CD8-positive, alpha-beta memory T cell (primary cell): ENCODE data around the gene DOK7. TPM values are rescaled to one million over a fixed set of nuclear protein-coding genes. Genes with fewer than 3 reads are reported as not detected.
A peak's percentile ranks its signal among the peaks of the same experiment; 100 is the strongest.
"Not testable (repeated sequence)": the region's sequence is repeated elsewhere in the genome, so short reads cannot be mapped to it uniquely, and the experiment has no call there.

Experiments used
- CTCF ChIA-PET: fragments of 350-600 bp; sonication (Branson Sonifier 250); formaldehyde crosslinking; loops from one replicate; lab custom pipeline; 2021; ENCODE audit warnings: antibody characterized with exemption; lab: Charles Lee
- POLR2A ChIA-PET: fragments of 350-600 bp; sonication (Branson Sonifier 250); formaldehyde crosslinking; loops from one replicate; lab custom pipeline; 2021; ENCODE audit warnings: antibody characterized with exemption; lab: Charles Lee
- DNase-seq, 5 donors: peaks; one replicate each; pipeline versions ENCODE4 v3.0.0 to v3.0.0-alpha.2; 2020 to 2022; ENCODE audit warnings: mixed read lengths in 1 of 5
- H3K27ac ChIP-seq: one replicate; pipeline ENCODE4 v1.7.0; 2013; ENCODE audit warnings: low read depth, mild to moderate bottlenecking, low read length, moderate library complexity
- H3K27me3 ChIP-seq: 2 replicates; pipeline ENCODE4 v1.7.0; 2013; ENCODE audit warnings: low read length, mild to moderate bottlenecking; ENCODE audit not compliant: insufficient read depth, poor library complexity, severe bottlenecking
- H3K36me3 ChIP-seq: 2 replicates; pipeline ENCODE4 v1.7.0; 2013; ENCODE audit warnings: mild to moderate bottlenecking, low read length, moderate library complexity; ENCODE audit not compliant: insufficient read depth
- H3K4me1 ChIP-seq: 2 replicates; pipeline ENCODE4 v1.7.0; 2013; ENCODE audit warnings: mild to moderate bottlenecking, low read length, moderate library complexity; ENCODE audit not compliant: insufficient read depth
- H3K4me3 ChIP-seq: 2 replicates; pipeline ENCODE4 v1.7.0; 2013; ENCODE audit warnings: mild to moderate bottlenecking, low read length
- H3K9me3 ChIP-seq: 2 replicates; pipeline ENCODE4 v1.7.0; 2013; ENCODE audit warnings: mild to moderate bottlenecking, low read length
- H3K27ac Mint-ChIP-seq, 8 donors: one replicate each; pipeline ENCODE4 v1.8.0; 2020 to 2021; ENCODE audit warnings: mixed read lengths in 8 of 8, mild to moderate bottlenecking in 6 of 8, inconsistent platforms in 3 of 8, moderate library complexity in 3 of 8
- H3K27me3 Mint-ChIP-seq, 2 donors: one replicate each; pipeline ENCODE4 v1.8.0; 2020 to 2021; ENCODE audit warnings: mixed read lengths in 2 of 2, mild to moderate bottlenecking in 1 of 2, moderate library complexity in 1 of 2
- H3K36me3 Mint-ChIP-seq, 3 donors: one replicate each; pipeline ENCODE4 v1.8.0; 2020 to 2021; ENCODE audit warnings: mixed read lengths in 3 of 3, inconsistent platforms in 1 of 3, mild to moderate bottlenecking in 1 of 3
- H3K4me1 Mint-ChIP-seq, 3 donors: one replicate each; pipeline ENCODE4 v1.8.0; 2020 to 2021; ENCODE audit warnings: mixed read lengths in 3 of 3, inconsistent platforms in 1 of 3, mild to moderate bottlenecking in 1 of 3
- H3K4me3 Mint-ChIP-seq, 7 donors: one replicate each; pipeline ENCODE4 v1.8.0; 2020 to 2021; ENCODE audit warnings: mixed read lengths in 7 of 7, mild to moderate bottlenecking in 6 of 7, moderate library complexity in 4 of 7, inconsistent platforms in 2 of 7
- H3K9me3 Mint-ChIP-seq, 5 donors: one replicate each; pipeline ENCODE4 v1.8.0; 2020 to 2022; ENCODE audit warnings: mixed read lengths in 5 of 5, mild to moderate bottlenecking in 3 of 5, moderate library complexity in 2 of 5, inconsistent platforms in 1 of 5
- polyA plus RNA-seq: library from polyadenylated mRNA; unstranded; fragments of 300-500 nt; fragmentation: Illumina TruSeq; gene quantifications from one replicate; pipeline ENCODE4 v1.2.3, GENCODE V29; 2021
- total RNA-seq, 2 experiments: library from RNA; stranded (reverse); gene quantifications; one replicate each; pipeline ENCODE4 v1.2.3, GENCODE V29; 2021

Gene DOK7
- total and polyA plus RNA-seq, 3 experiments from 2014 or later, result not detected

DNA sequence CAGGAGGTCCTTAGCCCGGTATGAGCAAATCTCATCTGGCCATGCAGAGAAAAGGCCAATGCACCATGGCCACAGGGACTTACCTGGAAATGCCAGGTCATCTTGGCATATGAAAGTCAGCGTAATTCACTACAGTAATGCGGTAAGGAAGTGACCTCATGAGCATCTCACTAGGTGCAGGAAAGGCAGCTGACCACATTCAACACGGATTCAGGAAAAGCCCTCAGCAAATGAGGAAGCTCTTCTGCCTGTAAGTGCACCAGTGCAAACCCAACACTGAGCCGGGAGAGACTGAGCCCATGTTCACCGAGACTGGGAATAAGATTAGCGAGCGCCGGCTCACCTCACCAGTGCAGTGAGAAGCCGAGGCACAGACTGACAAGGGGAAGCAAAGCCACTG, 45.4 kb downstream of the DOK7 start:
- Mint-ChIP-seq H3K27me3 (no peaks in the 10 kb centered on the region), H3K36me3 (peaks cover 21 to 77% (median 37%) of the 10 kb centered on the region in 3 donors), H3K9me3 (peaks cover 0 to 2% (median 0%) of the 10 kb centered on the region in 5 donors), H3K27ac (no peak overlapping the region), H3K4me1 (peaks cover 6 to 7% (median 7%) of the 10 kb centered on the region in 3 donors), H3K4me3 (no peak overlapping the region)
- ChIA-PET CTCF (no interaction called here), POLR2A (no interaction called here)
- no peak for DNase-seq
- H3K4me3 ChIP-seq, result no peak overlapping the region
- H3K27me3 ChIP-seq, result no peaks in the 10 kb centered on the region
- peaks cover 14% of the 10 kb centered on the region for H3K36me3 ChIP-seq
- no peaks in the 10 kb centered on the region for H3K9me3 ChIP-seq
- no peaks in the 10 kb centered on the region for H3K4me1 ChIP-seq
- no peak overlapping the region for H3K27ac ChIP-seq

DNA sequence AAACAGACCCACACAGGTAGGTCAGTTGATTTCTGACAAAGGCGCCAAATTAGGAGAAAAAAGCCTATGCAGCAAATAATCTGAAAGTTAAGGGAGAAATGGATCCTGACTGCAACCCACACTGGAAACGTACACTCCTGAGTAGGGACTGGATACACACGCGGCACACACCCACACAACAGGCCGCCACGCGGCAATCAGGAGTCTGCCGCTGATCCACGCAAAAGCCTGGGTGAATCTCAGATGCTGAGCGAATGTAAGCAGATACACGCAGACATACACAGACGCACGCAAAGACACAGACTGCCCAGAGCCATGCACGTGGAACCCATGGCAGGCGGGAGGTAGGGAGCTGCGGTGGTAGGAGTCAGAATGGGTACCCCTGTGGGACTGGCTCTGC, 47.4 kb downstream of the DOK7 start:
- CTCF ChIA-PET, result no interaction called here
- Mint-ChIP-seq H3K9me3 (peaks cover 0 to 2% (median 0%) of the 10 kb centered on the region in 5 donors), H3K4me3 (no peak overlapping the region), H3K27ac (no peak overlapping the region), H3K27me3 (no peaks in the 10 kb centered on the region), H3K36me3 (peaks cover 26 to 79% (median 38%) of the 10 kb centered on the region in 3 donors), H3K4me1 (peaks cover 4 to 5% (median 4%) of the 10 kb centered on the region in 3 donors)
- Histone ChIP-seq H3K36me3 (peaks cover 14% of the 10 kb centered on the region), H3K4me3 (no peak overlapping the region), H3K27me3 (no peaks in the 10 kb centered on the region), H3K4me1 (no peaks in the 10 kb centered on the region), H3K27ac (no peak overlapping the region), H3K9me3 (no peaks in the 10 kb centered on the region)
- POLR2A ChIA-PET, result no interaction called here
- DNase-seq, result no peak

DNA sequence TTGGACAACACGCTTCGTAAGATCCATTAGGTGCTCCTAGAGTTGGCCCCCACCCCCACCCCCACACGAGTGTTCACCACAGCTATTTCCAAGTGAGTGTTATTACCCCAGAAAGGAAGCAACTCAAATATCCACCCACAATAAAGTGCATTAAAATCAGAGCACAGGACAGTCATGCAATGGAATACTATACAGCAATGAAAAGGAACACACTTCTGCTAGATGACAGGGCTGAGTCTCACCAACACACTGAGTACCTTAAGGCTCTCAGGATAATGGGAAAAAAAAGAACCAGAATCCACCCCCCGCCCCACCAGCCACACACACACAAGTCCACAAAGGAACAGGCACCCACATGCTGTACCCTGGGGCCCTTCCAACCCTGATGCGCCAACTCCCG, 48.1 kb downstream of the DOK7 start:
- ChIA-PET POLR2A (no interaction called here), CTCF (no interaction called here)
- Mint-ChIP-seq H3K4me3 (no peak overlapping the region), H3K36me3 (peaks cover 26 to 81% (median 41%) of the 10 kb centered on the region in 3 donors), H3K9me3 (peaks cover 0 to 2% (median 0%) of the 10 kb centered on the region in 5 donors), H3K27ac (no peak overlapping the region), H3K27me3 (no peaks in the 10 kb centered on the region), H3K4me1 (peaks cover 4 to 5% (median 4%) of the 10 kb centered on the region in 3 donors)
- no peak for DNase-seq
- no peak overlapping the region for H3K4me3 ChIP-seq
- H3K36me3 ChIP-seq, result peaks cover 17% of the 10 kb centered on the region
- H3K4me1 ChIP-seq, result no peaks in the 10 kb centered on the region
- no peak overlapping the region for H3K27ac ChIP-seq
- H3K27me3 ChIP-seq, result no peaks in the 10 kb centered on the region
- no peaks in the 10 kb centered on the region for H3K9me3 ChIP-seq

DNA sequence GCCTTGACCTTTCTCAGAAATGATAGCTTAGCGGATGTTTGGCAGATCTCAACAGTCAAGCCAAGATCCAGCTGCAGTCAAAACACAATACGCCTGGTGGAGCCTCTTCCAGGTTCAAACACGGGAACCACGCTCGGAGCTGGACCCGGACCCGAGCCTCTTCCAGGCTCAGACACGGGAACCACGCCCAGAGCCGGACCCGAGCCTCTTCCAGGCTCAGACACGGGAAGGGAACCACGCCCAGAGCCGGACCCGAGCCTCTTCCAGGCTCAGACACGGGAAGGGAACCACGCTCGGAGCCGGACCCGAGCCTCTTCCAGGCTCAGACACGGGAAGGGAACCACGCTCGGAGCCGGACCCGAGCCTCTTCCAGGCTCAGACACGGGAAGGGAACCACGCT, 48.5 kb downstream of the DOK7 start:
- H3K27ac Mint-ChIP-seq, H3K9me3 ChIP-seq, H3K4me1 Mint-ChIP-seq, H3K9me3 Mint-ChIP-seq, H3K4me1 ChIP-seq, H3K4me3 ChIP-seq, H3K27me3 Mint-ChIP-seq, POLR2A ChIA-PET, H3K4me3 Mint-ChIP-seq, H3K27ac ChIP-seq, CTCF ChIA-PET, H3K27me3 ChIP-seq, DNase-seq: not testable (repeated sequence)
- H3K36me3 Mint-ChIP-seq, result peaks cover 26 to 83% (median 40%) of the 10 kb centered on the region in 3 donors
- H3K36me3 ChIP-seq, result peaks cover 20% of the 10 kb centered on the region

DNA sequence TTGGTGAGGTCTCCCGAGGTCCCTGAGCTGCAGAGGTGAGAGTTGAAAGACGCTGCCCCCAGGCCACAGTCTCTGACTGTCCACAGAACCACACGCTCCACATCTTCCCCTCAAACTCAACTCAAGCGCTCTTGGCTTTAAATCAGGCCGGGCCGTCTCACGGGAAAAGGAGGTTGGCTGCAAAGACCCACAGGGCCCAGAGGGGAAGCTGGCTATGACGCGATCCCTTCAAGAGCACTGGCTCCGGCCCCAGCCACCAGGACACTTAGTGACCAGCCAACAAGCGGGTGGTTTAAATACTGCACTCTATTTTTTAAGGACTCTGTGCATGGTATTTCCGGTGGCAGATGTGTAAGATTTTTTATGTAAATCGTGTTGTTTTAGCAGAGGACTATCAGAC, 49.2 kb downstream of the DOK7 start:
- Histone ChIP-seq H3K27me3 (no peaks in the 10 kb centered on the region), H3K27ac (no peak overlapping the region), H3K4me3 (no peak overlapping the region), H3K4me1 (no peaks in the 10 kb centered on the region), H3K9me3 (no peaks in the 10 kb centered on the region), H3K36me3 (peaks cover 20% of the 10 kb centered on the region)
- no peak overlapping the region for H3K4me3 Mint-ChIP-seq
- POLR2A ChIA-PET, result no interaction called here
- H3K27me3 Mint-ChIP-seq, result no peaks in the 10 kb centered on the region
- no peak for DNase-seq
- no peak overlapping the region for H3K27ac Mint-ChIP-seq
- peaks cover 26 to 84% (median 39%) of the 10 kb centered on the region in 3 donors for H3K36me3 Mint-ChIP-seq
- CTCF ChIA-PET, result no interaction called here
- H3K4me1 Mint-ChIP-seq, result peaks cover 4 to 5% (median 4%) of the 10 kb centered on the region in 3 donors
- peaks cover 0 to 2% (median 0%) of the 10 kb centered on the region in 5 donors for H3K9me3 Mint-ChIP-seq

DNA sequence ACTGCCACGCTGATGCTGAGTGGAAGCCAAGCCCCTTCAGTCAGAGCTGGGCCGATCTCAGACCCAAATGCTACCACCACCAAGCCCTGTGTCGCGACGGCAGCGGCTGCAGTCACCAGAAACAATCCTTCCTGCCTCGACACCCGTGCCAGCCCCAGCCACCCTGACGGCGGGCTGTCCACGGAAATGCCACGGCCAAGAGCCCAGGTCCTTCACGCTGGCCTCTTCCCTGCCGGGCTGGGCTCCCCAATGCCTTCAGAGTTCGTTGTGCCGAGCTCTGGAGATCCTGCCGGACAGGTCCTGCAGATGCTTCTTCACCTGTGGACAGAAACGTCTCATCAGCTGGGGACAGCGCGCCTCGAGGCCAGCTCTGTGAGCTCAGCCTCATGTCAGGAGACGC, 49.6 kb downstream of the DOK7 start:
- Mint-ChIP-seq H3K4me1 (peaks cover 0 to 4% (median 2%) of the 10 kb centered on the region in 3 donors), H3K36me3 (peaks cover 26 to 84% (median 35%) of the 10 kb centered on the region in 3 donors), H3K9me3 (peaks cover 0 to 2% (median 0%) of the 10 kb centered on the region in 5 donors), H3K4me3 (no peak overlapping the region), H3K27me3 (no peaks in the 10 kb centered on the region), H3K27ac (peak overlapping the region in 1 of 8 donors; percentile 68)
- H3K4me3 ChIP-seq, result no peak overlapping the region
- H3K27me3 ChIP-seq, result no peaks in the 10 kb centered on the region
- no peaks in the 10 kb centered on the region for H3K9me3 ChIP-seq
- H3K36me3 ChIP-seq, result peaks cover 20% of the 10 kb centered on the region
- no peak overlapping the region for H3K27ac ChIP-seq
- H3K4me1 ChIP-seq, result no peaks in the 10 kb centered on the region
- ChIA-PET POLR2A (no interaction called here), CTCF (no interaction called here)
- no peak for DNase-seq

DNA sequence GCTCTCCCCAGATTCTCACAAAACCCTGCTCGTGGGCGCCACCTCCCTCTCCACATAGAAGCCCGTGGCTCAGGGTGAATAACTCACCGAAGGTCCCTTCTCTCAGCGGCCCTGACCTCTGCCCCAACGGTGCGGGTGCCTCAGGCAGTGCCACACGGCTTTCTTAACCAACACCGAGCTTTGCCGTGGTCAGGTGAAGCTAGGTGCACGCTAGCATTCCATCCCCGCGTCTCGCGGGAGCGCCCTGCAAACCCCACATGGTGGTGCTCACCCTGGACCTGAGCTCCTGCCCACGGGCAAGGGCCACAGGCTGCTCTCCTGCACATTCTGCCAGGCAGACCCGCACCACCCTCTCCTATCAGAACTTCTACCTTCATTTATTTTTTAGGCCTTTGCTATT, 50.7 kb downstream of the DOK7 start:
- CTCF ChIA-PET, result interaction anchor here (1.3 kb wide), 1 partner anchor 8 kb away, joined by 3 read pairs; no protein-coding TSS in a partner anchor

DNA sequence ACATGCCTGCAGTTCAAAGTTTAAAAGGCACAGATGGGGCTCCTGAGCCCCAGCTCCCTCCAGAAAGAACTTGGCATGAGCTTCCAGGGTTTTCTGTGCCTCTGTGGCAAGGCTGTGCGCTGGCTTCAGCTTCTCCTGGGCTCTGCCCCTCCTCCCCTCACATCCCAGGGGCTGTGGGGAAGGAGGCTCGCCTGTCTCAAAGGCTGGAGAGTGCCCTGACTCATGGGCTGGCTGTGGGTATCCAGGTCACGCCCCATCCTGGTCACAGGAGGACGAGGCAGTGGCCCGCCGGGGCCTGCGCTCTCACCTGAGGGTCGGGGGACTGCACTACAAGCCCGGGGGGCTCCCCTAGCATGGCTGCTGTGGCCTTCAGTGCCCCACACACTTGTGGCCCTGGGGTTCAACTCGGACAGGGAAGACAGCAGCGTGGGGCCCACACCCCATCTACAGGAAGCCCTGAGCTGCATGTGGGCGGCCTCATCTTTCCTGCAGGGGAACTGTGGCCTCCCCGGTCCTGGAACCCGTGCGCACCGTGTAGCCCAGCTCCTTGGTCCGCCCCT, 51.2 kb downstream of the DOK7 start:
- Histone ChIP-seq H3K4me1 (no peaks in the 10 kb centered on the region), H3K36me3 (peaks cover 16% of the 10 kb centered on the region), H3K9me3 (no peaks in the 10 kb centered on the region), H3K4me3 (no peak overlapping the region), H3K27ac (no peak overlapping the region), H3K27me3 (no peaks in the 10 kb centered on the region)
- peaks cover 18 to 85% (median 27%) of the 10 kb centered on the region in 3 donors for H3K36me3 Mint-ChIP-seq
- no peak for DNase-seq
- H3K9me3 Mint-ChIP-seq, result peaks cover 0 to 2% (median 0%) of the 10 kb centered on the region in 5 donors
- no peak overlapping the region for H3K27ac Mint-ChIP-seq
- ChIA-PET POLR2A (no interaction called here), CTCF (interaction anchor here (1.3 kb wide), 1 partner anchor 9 kb away, joined by 3 read pairs; no protein-coding TSS in a partner anchor)
- H3K4me1 Mint-ChIP-seq, result no peaks in the 10 kb centered on the region
- no peak overlapping the region for H3K4me3 Mint-ChIP-seq
- no peaks in the 10 kb centered on the region for H3K27me3 Mint-ChIP-seq

More for the DNA sequence above, 50.7 kb downstream of the DOK7 start:
- H3K4me1 Mint-ChIP-seq, result no peaks in the 10 kb centered on the region
- Histone ChIP-seq H3K36me3 (peaks cover 15% of the 10 kb centered on the region), H3K9me3 (no peaks in the 10 kb centered on the region), H3K27me3 (no peaks in the 10 kb centered on the region), H3K27ac (no peak overlapping the region), H3K4me3 (no peak overlapping the region), H3K4me1 (no peaks in the 10 kb centered on the region)
- DNase-seq, result no peak
- peaks cover 0 to 2% (median 0%) of the 10 kb centered on the region in 5 donors for H3K9me3 Mint-ChIP-seq
- H3K4me3 Mint-ChIP-seq, result no peak overlapping the region
- POLR2A ChIA-PET, result no interaction called here
- H3K27me3 Mint-ChIP-seq, result no peaks in the 10 kb centered on the region
- no peak overlapping the region for H3K27ac Mint-ChIP-seq
- H3K36me3 Mint-ChIP-seq, result peaks cover 19 to 83% (median 28%) of the 10 kb centered on the region in 3 donors
